ENCODE data around the gene OSTC. TPM values are rescaled to one million over a fixed set of nuclear protein-coding genes. Genes with fewer than 3 reads are reported as not detected.

The OSTC gene
- 10 to 100 TPM; 59.1 to 69.0 TPM for total RNA-seq

- Mint-ChIP-seq H3K36me3 (peaks cover 22 to 24% of the 10 kb centered on the region in 2 donors), H3K27ac (peak within 1 kb of the TSS; percentile 99), H3K9me3 (no peaks in the 10 kb centered on the region)
- peak; percentile 92 to 93 for ATAC-seq
- peak; percentile 93 to 94 for DNase-seq (ENCODE audit: low spot score in 2 of 2)
These were observed at the start of gene OSTC for GRCh38 chr4:108650212-108651013. TSS of gene OSTC (plus strand) at chr4:108650599. CDS start at chr4:108650656, 57 bp downstream.

DNA sequence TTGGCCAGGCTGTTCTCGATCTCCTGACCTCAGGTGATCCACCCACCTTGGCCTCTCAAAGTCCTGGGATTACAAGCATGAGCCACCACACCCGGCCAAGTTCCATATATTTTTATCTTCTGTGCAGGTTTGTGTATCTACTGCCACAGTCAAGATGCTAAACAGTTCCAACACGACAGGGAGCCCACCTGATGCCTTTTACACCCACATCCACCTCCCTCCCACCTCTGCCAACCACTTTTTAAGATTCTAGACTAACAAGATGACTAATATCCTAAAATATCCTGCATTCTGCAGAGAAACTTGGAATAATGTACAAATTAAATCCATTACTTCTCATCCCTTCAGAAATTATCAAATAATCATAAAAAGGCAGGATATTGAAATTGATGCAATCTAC lies 49.3 kb upstream of the OSTC start:
- no peak for ATAC-seq
- peak overlapping the region; percentile 41 to 60 for H3K27ac Mint-ChIP-seq
- DNase-seq (ENCODE audit: low spot score in 2 of 2): no peak
- no peaks in the 10 kb centered on the region for H3K9me3 Mint-ChIP-seq
- H3K36me3 Mint-ChIP-seq: peaks cover 0 to 9% of the 10 kb centered on the region in 2 donors

DNA sequence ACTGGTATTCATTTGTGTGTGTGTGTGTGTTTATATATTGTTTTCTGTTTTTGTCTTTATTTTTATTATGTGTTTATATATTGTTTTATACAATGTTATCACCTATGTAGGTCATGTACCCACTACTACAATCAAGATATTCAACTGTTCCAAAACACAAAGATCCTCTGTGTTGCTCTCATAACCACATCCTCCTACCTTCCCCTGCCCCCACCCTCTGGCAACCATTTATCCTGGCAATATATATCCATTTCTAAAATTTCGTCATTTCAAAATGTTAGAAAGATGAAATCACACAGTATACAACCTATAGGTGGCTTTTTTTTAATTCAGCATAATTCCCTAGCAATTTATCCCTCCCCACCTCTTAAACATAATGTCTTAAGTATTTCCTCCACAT lies 48.9 kb upstream of the OSTC start:
- H3K9me3 Mint-ChIP-seq: no peaks in the 10 kb centered on the region
- ATAC-seq: peak; percentile 28 to 30
- no peak for DNase-seq (ENCODE audit: low spot score in 2 of 2)
- H3K36me3 Mint-ChIP-seq: peaks cover 0 to 10% of the 10 kb centered on the region in 2 donors
- peak overlapping the region in 1 of 2 donors; percentile 3 for H3K27ac Mint-ChIP-seq

DNA sequence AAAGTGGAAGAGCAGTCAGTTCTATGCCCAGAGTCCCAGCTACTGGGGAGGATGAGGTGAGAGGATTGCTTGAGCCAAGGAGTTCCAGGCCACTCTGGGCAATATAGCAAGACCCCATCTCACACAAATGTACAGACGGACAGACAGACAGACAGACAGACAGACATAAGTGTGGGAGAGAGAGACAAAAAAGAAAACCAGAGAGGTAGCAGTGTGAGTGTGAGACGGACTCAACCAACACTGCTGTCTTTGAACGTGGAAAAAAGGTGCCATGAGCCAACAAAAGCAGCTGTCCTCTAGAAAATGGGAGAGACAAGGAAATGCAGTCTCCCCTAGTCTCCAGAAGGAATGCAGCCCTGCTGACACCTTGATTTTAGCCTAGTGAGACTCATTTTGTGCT lies 48.2 kb upstream of the OSTC start:
- DNase-seq (ENCODE audit: low spot score in 2 of 2) (no peak), ATAC-seq (no peak)
- peaks cover 0 to 13% of the 10 kb centered on the region in 2 donors for H3K36me3 Mint-ChIP-seq
- peaks cover 0 to 3% of the 10 kb centered on the region in 2 donors for H3K9me3 Mint-ChIP-seq
- peak overlapping the region in 1 of 2 donors; percentile 3 for H3K27ac Mint-ChIP-seq

GRCh38 chr4:108607079-108607815 lies 43.2 kb upstream of the OSTC start:
- H3K36me3 Mint-ChIP-seq: peaks cover 0 to 35% of the 10 kb centered on the region in 2 donors
- no peak for DNase-seq (ENCODE audit: low spot score in 2 of 2)
- ATAC-seq: no peak
- H3K9me3 Mint-ChIP-seq: peaks cover 0 to 5% of the 10 kb centered on the region in 2 donors
- no peak overlapping the region for H3K27ac Mint-ChIP-seq

DNA sequence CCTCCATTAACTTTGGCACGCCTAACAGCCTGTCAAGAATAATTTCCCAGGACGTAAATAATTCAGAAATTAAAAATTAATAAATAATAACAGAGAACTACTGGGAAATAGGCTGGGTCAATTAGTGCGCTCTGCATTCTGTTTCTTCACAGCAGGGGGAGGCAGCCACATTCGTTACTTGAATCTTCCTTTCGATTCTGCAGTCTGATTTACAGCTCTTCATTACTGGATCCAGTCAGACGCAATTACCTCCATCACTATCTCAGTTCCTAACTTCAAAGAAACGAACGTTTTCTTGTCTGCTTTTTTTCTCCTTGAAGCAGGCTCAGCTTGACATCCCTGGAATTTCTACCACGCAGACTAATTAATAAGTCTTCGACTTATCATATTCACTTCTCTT lies 39.0 kb upstream of the OSTC start:
- DNase-seq (ENCODE audit: low spot score in 2 of 2): no peak
- Mint-ChIP-seq H3K9me3 (peaks cover 0 to 5% of the 10 kb centered on the region in 2 donors), H3K36me3 (peaks cover 7 to 54% of the 10 kb centered on the region in 2 donors), H3K27ac (no peak overlapping the region)
- no peak for ATAC-seq

DNA sequence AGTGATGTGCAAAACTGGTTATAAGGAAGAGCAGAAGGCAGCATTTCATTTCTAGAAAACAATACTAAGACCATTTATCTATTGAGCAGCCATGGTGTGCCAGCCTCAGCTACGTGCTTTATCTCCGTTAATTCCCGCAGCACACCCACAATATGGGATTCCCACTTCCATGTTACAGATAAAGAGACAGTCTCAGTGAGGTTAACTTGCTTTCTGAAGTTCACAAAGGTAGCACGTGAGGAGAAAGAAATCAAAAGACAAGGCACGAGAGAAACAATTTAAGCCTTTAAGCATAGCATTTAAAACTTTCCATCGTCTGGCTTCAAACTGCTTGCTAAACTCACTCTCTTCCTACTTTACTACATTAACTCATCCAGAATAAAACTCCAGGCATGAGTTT lies 38.0 kb upstream of the OSTC start:
- ATAC-seq (no peak), DNase-seq (ENCODE audit: low spot score in 2 of 2) (no peak)
- peaks cover 14 to 51% of the 10 kb centered on the region in 2 donors for H3K36me3 Mint-ChIP-seq
- H3K27ac Mint-ChIP-seq: no peak overlapping the region
- no peaks in the 10 kb centered on the region for H3K9me3 Mint-ChIP-seq

GRCh38 chr4:108619372-108620100 lies 30.9 kb upstream of the OSTC start:
- H3K36me3 Mint-ChIP-seq: peaks cover 48 to 73% of the 10 kb centered on the region in 2 donors
- H3K9me3 Mint-ChIP-seq: no peaks in the 10 kb centered on the region
- ATAC-seq (peak; percentile 32 to 42), DNase-seq (ENCODE audit: low spot score in 2 of 2) (peak in 1 of 2 donors; percentile 33)
- H3K27ac Mint-ChIP-seq: peak overlapping the region; percentile 97 to 99

GRCh38 chr4:108620101-108620932 lies 30.1 kb upstream of the OSTC start, which contains the start of gene RPL34:
TSS of gene RPL34 (plus strand) at chr4:108620576. CDS start at chr4:108621960, 1,384 bp downstream.
- peak within 1 kb of the TSS; percentile 97 to 99 for H3K27ac Mint-ChIP-seq
- ATAC-seq: peak; percentile 98 to 99
- H3K9me3 Mint-ChIP-seq: no peaks in the 10 kb centered on the region

GRCh38 chr4:108620933-108621905 lies 29.2 kb upstream of the OSTC start:
- no peak for ATAC-seq
- no peak for DNase-seq (ENCODE audit: low spot score in 2 of 2)
- Mint-ChIP-seq H3K9me3 (no peaks in the 10 kb centered on the region), H3K27ac (peak overlapping the region; percentile 97 to 99), H3K36me3 (peaks cover 43 to 71% of the 10 kb centered on the region in 2 donors)

More at GRCh38 chr4:108620101-108620932, 30.1 kb upstream of the OSTC start, which contains the start of gene RPL34:
- peak; percentile 92 to 94 for DNase-seq (ENCODE audit: low spot score in 2 of 2)
- H3K36me3 Mint-ChIP-seq: peaks cover 48 to 73% of the 10 kb centered on the region in 2 donors

GRCh38 chr4:108622022-108622421 lies 28.4 kb upstream of the OSTC start:
- H3K36me3 Mint-ChIP-seq: peaks cover 35 to 69% of the 10 kb centered on the region in 2 donors

DNA sequence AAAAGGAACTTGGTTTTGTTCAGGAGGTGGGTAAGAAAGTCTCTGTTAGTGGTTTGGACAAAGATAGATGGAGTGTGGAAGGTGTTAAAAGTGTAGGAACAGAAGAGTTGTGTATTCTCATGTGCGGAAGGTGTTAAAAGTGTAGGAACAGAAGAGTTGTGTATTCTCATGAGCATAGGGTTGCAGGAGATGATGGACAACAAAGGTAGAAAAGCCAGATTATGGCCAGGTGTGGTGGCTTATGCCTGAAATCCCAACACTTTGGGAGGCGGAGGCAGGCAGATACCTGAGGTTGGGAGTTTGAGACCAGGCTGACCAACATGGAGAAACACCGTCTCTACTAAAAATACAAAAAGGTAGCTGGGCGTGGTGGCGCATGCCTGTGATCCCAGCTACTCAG lies 27.6 kb upstream of the OSTC start:
- DNase-seq (ENCODE audit: low spot score in 2 of 2): no peak
- Mint-ChIP-seq H3K36me3 (peaks cover 34 to 67% of the 10 kb centered on the region in 2 donors), H3K27ac (peak overlapping the region; percentile 39 to 88), H3K9me3 (no peaks in the 10 kb centered on the region)
- ATAC-seq: no peak

More at GRCh38 chr4:108622022-108622421, 28.4 kb upstream of the OSTC start:
- peak overlapping the region in 1 of 2 donors; percentile 82 for H3K27ac Mint-ChIP-seq
- no peaks in the 10 kb centered on the region for H3K9me3 Mint-ChIP-seq
- ATAC-seq (peak in 1 of 2 donors; percentile 41), DNase-seq (ENCODE audit: low spot score in 2 of 2) (no peak)

- DNase-seq (ENCODE audit: low spot score in 2 of 2) (no peak), ATAC-seq (no peak)
- H3K9me3 Mint-ChIP-seq: no peaks in the 10 kb centered on the region
- peaks cover 34 to 68% of the 10 kb centered on the region in 2 donors for H3K36me3 Mint-ChIP-seq
- peak overlapping the region in 1 of 2 donors; percentile 89 for H3K27ac Mint-ChIP-seq
These were observed 25.9 kb upstream of the OSTC start for GRCh38 chr4:108624263-108625056.

DNA sequence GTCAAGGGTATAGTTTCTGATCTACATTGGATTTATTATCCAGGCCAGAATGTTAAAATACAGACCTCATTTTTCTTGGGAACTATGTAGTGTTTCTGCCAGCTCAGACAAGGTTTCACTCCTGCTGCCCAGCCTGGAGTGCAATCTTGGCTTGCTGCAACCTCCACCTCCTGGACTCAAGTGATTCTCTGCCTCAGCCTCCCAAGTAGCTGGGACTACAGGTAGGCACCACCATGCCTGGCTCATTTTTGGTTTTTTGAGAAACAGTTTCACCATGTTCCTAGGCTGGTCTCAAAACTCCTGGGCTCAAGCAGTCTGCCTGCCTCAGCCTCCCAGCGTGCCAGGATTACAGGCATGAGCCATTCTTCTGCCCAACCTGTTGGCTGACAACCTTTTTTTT lies 24.3 kb upstream of the OSTC start:
- no peak for DNase-seq (ENCODE audit: low spot score in 2 of 2)
- ATAC-seq: no peak
- Mint-ChIP-seq H3K27ac (peak overlapping the region in 1 of 2 donors; percentile 65), H3K9me3 (no peaks in the 10 kb centered on the region), H3K36me3 (peaks cover 22 to 74% of the 10 kb centered on the region in 2 donors)

Measured in activated naive CD4-positive, alpha-beta T cell treated with anti-CD3 and anti-CD28 coated beads, Interleukin-2, amount 50 U/mL, for 72 hours (primary cell).